Fibroblast of lung (primary cell): ENCODE results near the gene RAI1.

Experiments
- CTCF ChIP-seq, 2 donors: IDR thresholded peaks in 1 of 2; conservative IDR thresholded peaks in 1 of 2; 1 replicate in 1 of 2; 2 replicates in 1 of 2; pipeline ENCODE4 v1.5.1; 2011 to 2012; ENCODE audit warnings: low read length in 2 of 2, control low read depth in 1 of 2, inconsistent platforms in 1 of 2, low read depth in 1 of 2, mild to moderate bottlenecking in 1 of 2
- EZH2 ChIP-seq: IDR thresholded peaks from 2 replicates; pipeline ENCODE4 v1.5.1; 2012; ENCODE audit warnings: low read length, control low read depth, mild to moderate bottlenecking; ENCODE audit errors: missing control alignments

- TF ChIP-seq CTCF (conservative IDR thresholded peaks at IDR 0.05 in 1 of 2, IDR thresholded peaks at IDR 0.05 in 1 of 2; ENCODE audit: low read depth in 1 of 2, low read length in 2 of 2): no peak
- no peak for TF ChIP-seq EZH2
Observed at GRCh38 chr17:17744116-17744515, 62.9 kb downstream of the RAI1 start.
